GM18498 (cell line): ENCODE results near the gene SLC35F1.
"Not testable (repeated sequence)": the region's sequence is repeated elsewhere in the genome, so short reads cannot be mapped to it uniquely, and the experiment has no call there.

Experiments used
- ATAC-seq: cut with Tn5 transposase; IDR thresholded peaks from one replicate; pipeline ENCODE4 v1.9.1; 2021; ENCODE audit warnings: mild to moderate bottlenecking, moderate library complexity; ENCODE audit not compliant: unreplicated experiment

The SLC35F1 gene

GRCh38 chr6:117989086-117989485 lies 82.0 kb downstream of the SLC35F1 start:
- no peak for ATAC-seq

GRCh38 chr6:117990151-117990550 lies 83.1 kb downstream of the SLC35F1 start:
- ATAC-seq = no peak

GRCh38 chr6:117992856-117993255 lies 85.8 kb downstream of the SLC35F1 start:
- ATAC-seq = no peak

GRCh38 chr6:118012944-118013343 lies 105.9 kb downstream of the SLC35F1 start:
- no peak for ATAC-seq

- no peak for ATAC-seq
These were observed 109.5 kb downstream of the SLC35F1 start for GRCh38 chr6:118016532-118016931.

- no peak for ATAC-seq
These were observed 110.3 kb downstream of the SLC35F1 start for GRCh38 chr6:118017301-118017848.

GRCh38 chr6:118023771-118024170 lies 116.7 kb downstream of the SLC35F1 start:
- ATAC-seq = no peak

- no peak for ATAC-seq
These were observed 122.9 kb downstream of the SLC35F1 start for GRCh38 chr6:118029967-118030366.

GRCh38 chr6:118037479-118037878 lies 130.4 kb downstream of the SLC35F1 start:
- ATAC-seq = not testable (repeated sequence)

GRCh38 chr6:118042855-118043254 lies 135.8 kb downstream of the SLC35F1 start:
- no peak for ATAC-seq

GRCh38 chr6:118044275-118044674 lies 137.2 kb downstream of the SLC35F1 start:
- no peak for ATAC-seq

- no peak for ATAC-seq
These were observed 147.0 kb downstream of the SLC35F1 start for GRCh38 chr6:118054082-118054481.

GRCh38 chr6:118061666-118062065 lies 154.6 kb downstream of the SLC35F1 start:
- no peak for ATAC-seq

- no peak for ATAC-seq
These were observed 173.5 kb downstream of the SLC35F1 start for GRCh38 chr6:118080547-118080946.

- no peak for ATAC-seq
These were observed 176.6 kb downstream of the SLC35F1 start for GRCh38 chr6:118083711-118084110.

GRCh38 chr6:118085665-118086064 lies 178.6 kb downstream of the SLC35F1 start:
- no peak for ATAC-seq

- ATAC-seq = no peak
These were observed 179.1 kb downstream of the SLC35F1 start for GRCh38 chr6:118086159-118086558.

- ATAC-seq = no peak
These were observed 185.0 kb downstream of the SLC35F1 start for GRCh38 chr6:118092086-118092485.

- no peak for ATAC-seq
These were observed 190.5 kb downstream of the SLC35F1 start for GRCh38 chr6:118097576-118097975.

GRCh38 chr6:118100717-118101116 lies 193.7 kb downstream of the SLC35F1 start:
- ATAC-seq = no peak

- no peak for ATAC-seq
These were observed 194.2 kb downstream of the SLC35F1 start for GRCh38 chr6:118101220-118101619.

GRCh38 chr6:118101831-118102345 lies 194.8 kb downstream of the SLC35F1 start:
- no peak for ATAC-seq

GRCh38 chr6:118102401-118102800 lies 195.3 kb downstream of the SLC35F1 start:
- no peak for ATAC-seq
